ENCODE measurements around the gene CCNH.

- TF ChIP-seq CTCF (conservative IDR thresholded peaks at IDR 0.05) (no peak), ZFX (IDR thresholded peaks at IDR 0.05) (no peak)
These were observed 9.3 kb downstream of the CCNH start for GRCh38 chr5:87403409-87403808.
